Type B pancreatic cell (in vitro differentiated cells): ENCODE results near the gene WDR45. TPM values are rescaled to one million over a fixed set of nuclear protein-coding genes. Genes with fewer than 3 reads are reported as not detected.
"Not testable (repeated sequence)": the region's sequence is repeated elsewhere in the genome, so short reads cannot be mapped to it uniquely, and the experiment has no call there.

Source experiments
- DNase-seq: peaks from one replicate; pipeline ENCODE4 v3.0.0; 2021; ENCODE audit warnings: mixed read lengths; ENCODE audit not compliant: unreplicated experiment; ENCODE audit errors: extremely low spot score
- H3K27ac Mint-ChIP-seq: 2 replicates; pipeline ENCODE4 v1.8.0; 2021; ENCODE audit warnings: mild to moderate bottlenecking, mixed read lengths
- H3K27me3 Mint-ChIP-seq: 2 replicates; pipeline ENCODE4 v1.8.0; 2021; ENCODE audit warnings: mixed read lengths
- H3K36me3 Mint-ChIP-seq: 2 replicates; pipeline ENCODE4 v1.8.0; 2021; ENCODE audit warnings: mixed read lengths
- H3K4me1 Mint-ChIP-seq: one replicate; pipeline ENCODE4 v1.8.0; 2021; ENCODE audit warnings: mixed read lengths; ENCODE audit not compliant: unreplicated experiment
- H3K4me3 Mint-ChIP-seq: 2 replicates; pipeline ENCODE4 v1.8.0; 2021; ENCODE audit warnings: mild to moderate bottlenecking, mixed read lengths
- H3K9me3 Mint-ChIP-seq: 2 replicates; pipeline ENCODE4 v1.8.0; 2021; ENCODE audit warnings: mixed read lengths
- long read RNA-seq: library from polyadenylated mRNA; unstranded; transcript quantifications from one replicate; pipeline ENCODE4 v2.0.0, GENCODE V29; 2020
- total RNA-seq: library from RNA; stranded (reverse); gene quantifications from 2 replicates; pipeline ENCODE4 v1.2.1, GENCODE V29; 2021; ENCODE audit warnings: low replicate concordance
- TF ChIP-seq, protein P1 (sequence below): fragments of 200-600 bp; sonication (generic); conservative IDR thresholded peaks from 2 replicates; pipeline ENCODE4 v1.5.0; 2021; ENCODE audit warnings: antibody characterized with exemption, mild to moderate bottlenecking

Gene WDR45
- total RNA-seq = 45.5 and 53.3 TPM in 2 replicates
- long read RNA-seq, transcript WDR45-224 (10 exons, 1,301 nt) = minor isoform, 12 of 133 reads
- long read RNA-seq, transcript WDR45-207 (11 exons, 1,639 nt) = major isoform, 82 of 133 reads
- long read RNA-seq, transcript WDR45-206 (11 exons, 1,381 nt) = minor isoform, 10 of 133 reads
- long read RNA-seq, partial matches to known transcripts = 6 of 133 reads
- long read RNA-seq, other reads (novel, unspliced or antisense) = 21 of 133 reads

DNA sequence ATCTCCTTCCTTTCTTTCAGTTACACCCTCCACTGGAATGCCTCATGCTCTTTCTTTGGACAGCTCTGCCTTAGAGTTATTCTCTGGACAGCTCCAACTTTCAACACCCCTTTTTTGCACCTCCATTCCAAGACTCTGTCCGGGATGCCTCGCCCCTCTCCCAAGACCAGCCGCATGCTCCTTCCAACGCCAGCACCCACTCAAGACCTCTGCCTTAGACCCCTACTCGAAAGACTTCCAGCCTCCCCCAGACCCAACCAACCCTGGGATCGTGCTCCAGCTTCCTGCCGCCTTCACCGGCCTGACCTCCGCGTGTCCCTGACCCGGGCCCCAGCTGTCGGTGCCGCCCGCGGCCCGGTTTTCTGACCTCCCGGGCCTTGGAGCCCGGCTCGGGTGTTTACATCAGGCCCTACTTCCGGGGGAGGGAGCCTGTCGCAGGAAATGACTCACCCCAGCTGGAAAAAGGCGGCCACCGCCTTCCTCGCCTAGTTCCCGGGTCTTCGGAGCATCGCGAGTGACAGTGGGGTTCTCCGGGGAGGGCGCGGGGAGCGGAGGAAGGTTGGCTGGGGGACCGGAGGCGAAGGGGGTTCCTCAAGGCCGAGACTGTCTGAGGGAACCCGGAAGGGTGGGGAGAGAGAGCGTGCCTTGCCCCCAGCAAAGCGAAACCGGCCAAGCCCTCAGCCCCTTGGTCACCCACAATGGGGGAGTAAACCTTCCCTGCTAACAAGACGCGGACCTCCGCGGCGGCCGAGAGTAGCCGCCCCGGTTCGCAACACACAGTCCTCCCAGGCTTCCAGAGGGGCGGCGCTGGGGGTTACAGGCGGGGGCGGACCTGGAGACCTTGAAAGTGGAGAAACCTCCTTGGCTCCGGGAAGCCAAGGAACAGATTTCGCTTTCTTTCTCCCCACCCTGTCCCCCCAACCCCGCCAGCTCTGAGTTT lies at the start of gene WDR45:
WDR45 (minus strand) TSS at position 399 of the 940 bp plus-strand sequence. CDS start 1,792 bp downstream, outside the sequence.
- Mint-ChIP-seq H3K27ac (peak within 1 kb of the TSS; percentile 98), H3K9me3 (no peaks in the 10 kb centered on the region), H3K4me3 (peak within 1 kb of the TSS; percentile 98), H3K36me3 (no peaks in the 10 kb centered on the region), H3K4me1 (peaks cover 10% of the 10 kb centered on the region), H3K27me3 (no peaks in the 10 kb centered on the region)
- no peak for DNase-seq
- TF ChIP-seq, protein P1, sequence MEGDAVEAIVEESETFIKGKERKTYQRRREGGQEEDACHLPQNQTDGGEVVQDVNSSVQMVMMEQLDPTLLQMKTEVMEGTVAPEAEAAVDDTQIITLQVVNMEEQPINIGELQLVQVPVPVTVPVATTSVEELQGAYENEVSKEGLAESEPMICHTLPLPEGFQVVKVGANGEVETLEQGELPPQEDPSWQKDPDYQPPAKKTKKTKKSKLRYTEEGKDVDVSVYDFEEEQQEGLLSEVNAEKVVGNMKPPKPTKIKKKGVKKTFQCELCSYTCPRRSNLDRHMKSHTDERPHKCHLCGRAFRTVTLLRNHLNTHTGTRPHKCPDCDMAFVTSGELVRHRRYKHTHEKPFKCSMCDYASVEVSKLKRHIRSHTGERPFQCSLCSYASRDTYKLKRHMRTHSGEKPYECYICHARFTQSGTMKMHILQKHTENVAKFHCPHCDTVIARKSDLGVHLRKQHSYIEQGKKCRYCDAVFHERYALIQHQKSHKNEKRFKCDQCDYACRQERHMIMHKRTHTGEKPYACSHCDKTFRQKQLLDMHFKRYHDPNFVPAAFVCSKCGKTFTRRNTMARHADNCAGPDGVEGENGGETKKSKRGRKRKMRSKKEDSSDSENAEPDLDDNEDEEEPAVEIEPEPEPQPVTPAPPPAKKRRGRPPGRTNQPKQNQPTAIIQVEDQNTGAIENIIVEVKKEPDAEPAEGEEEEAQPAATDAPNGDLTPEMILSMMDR = no peak

DNA sequence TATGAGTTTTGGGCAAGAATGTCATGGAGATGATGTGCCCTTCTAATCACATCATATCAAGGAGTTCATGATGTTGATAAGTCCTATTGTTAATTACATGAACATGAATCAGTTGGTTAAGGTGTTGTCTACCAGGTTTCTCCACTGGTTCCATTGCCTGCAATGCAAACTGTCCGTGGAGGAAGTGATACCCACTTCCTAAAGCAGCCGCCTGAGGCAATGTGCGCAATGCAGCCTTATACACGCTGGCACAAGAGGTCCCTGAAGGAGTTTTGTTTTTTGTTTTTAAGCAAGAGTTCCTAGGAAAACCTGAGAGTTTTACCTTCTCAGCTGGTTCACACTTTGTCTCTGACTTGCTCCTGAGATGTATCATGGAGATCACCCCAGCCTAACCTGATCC lies 49.7 kb upstream of the WDR45 start:
- no peaks in the 10 kb centered on the region for H3K36me3 Mint-ChIP-seq
- TF ChIP-seq, protein P1 = no peak
- H3K4me1 Mint-ChIP-seq = no peaks in the 10 kb centered on the region
- H3K27me3 Mint-ChIP-seq = no peaks in the 10 kb centered on the region
- H3K27ac Mint-ChIP-seq = no peak overlapping the region
- no peaks in the 10 kb centered on the region for H3K9me3 Mint-ChIP-seq
- no peak overlapping the region for H3K4me3 Mint-ChIP-seq
- DNase-seq = no peak

DNA sequence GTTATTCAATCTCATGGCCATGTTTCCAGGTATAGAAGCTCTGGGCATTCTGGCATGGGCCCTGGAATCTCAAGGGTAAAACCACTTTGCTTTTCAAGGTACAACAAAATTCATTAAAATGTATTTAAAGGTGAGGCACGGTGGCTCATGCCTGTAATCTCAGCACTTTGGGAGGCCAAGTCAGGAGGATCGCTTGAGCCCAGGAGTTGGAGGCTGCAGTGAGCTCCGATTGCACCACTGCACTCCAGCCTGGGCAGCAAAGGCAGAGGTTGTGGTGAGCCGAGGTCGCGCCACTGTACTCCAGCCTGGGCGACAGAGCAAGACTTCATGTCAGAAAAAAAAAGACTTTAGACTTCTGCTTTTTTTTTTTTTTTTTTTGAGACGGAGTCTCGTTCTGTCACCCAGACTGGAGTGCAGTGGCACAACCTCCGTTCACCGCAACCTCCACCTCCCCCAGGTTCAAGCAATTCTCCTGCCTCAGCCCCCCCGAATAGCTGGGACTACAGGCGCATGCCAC lies 48.1 kb upstream of the WDR45 start:
- H3K9me3 Mint-ChIP-seq, H3K27me3 Mint-ChIP-seq, H3K4me3 Mint-ChIP-seq, H3K27ac Mint-ChIP-seq, H3K4me1 Mint-ChIP-seq, H3K36me3 Mint-ChIP-seq, DNase-seq: not testable (repeated sequence)

DNA sequence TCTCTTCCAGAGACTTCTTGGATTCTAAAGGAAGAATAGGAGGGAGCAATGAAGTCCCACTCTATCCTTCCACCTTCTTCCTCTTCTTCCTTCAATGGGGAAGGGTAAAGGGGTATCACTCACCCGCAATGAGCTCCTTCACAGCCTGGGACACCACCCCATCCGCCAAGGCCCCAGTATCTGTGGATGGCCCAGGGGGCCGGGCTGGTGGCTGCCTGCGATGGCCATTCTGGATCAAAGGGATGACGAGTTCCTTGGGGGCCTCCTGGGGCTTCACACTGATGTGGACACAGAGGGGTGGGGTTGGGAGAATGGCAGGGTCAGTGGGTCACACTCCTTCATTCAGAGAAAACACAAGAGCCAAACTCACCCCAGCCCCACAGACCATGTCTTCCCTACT lies 42.8 kb upstream of the WDR45 start:
- Mint-ChIP-seq H3K27ac (no peak overlapping the region), H3K27me3 (no peaks in the 10 kb centered on the region)

DNA sequence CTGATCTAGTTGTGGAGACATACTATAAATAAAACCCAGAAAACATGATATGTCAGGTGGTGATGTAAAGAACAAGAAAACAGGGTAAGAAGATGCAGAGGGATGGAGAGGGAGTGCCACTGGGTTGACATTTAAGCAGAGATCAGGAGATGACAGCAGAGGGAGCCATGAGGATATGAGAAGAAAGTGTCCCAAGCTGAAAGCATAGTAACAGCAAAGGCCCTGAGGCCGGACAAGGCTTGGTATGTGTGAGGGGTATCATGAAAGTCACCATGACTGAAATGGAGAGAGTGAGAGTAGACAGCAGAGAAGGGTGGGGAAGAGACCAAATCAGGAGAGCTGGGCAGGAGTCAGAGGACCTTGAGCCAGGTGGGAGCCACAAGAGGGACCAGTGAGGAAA lies 40.4 kb upstream of the WDR45 start:
- no peaks in the 10 kb centered on the region for H3K9me3 Mint-ChIP-seq
- TF ChIP-seq, protein P1 = no peak
- peak overlapping the region; percentile 52 for H3K4me3 Mint-ChIP-seq
- peak overlapping the region; percentile 17 for H3K27ac Mint-ChIP-seq
- no peaks in the 10 kb centered on the region for H3K27me3 Mint-ChIP-seq
- H3K36me3 Mint-ChIP-seq = peaks cover 16% of the 10 kb centered on the region
- H3K4me1 Mint-ChIP-seq = peaks cover 9% of the 10 kb centered on the region
- DNase-seq = no peak

More for the DNA sequence above, 42.8 kb upstream of the WDR45 start:
- TF ChIP-seq, protein P1 = no peak
- no peak for DNase-seq
- H3K4me3 Mint-ChIP-seq = peak overlapping the region; percentile 97
- H3K36me3 Mint-ChIP-seq = peaks cover 12% of the 10 kb centered on the region
- no peaks in the 10 kb centered on the region for H3K9me3 Mint-ChIP-seq
- peaks cover 9% of the 10 kb centered on the region for H3K4me1 Mint-ChIP-seq

DNA sequence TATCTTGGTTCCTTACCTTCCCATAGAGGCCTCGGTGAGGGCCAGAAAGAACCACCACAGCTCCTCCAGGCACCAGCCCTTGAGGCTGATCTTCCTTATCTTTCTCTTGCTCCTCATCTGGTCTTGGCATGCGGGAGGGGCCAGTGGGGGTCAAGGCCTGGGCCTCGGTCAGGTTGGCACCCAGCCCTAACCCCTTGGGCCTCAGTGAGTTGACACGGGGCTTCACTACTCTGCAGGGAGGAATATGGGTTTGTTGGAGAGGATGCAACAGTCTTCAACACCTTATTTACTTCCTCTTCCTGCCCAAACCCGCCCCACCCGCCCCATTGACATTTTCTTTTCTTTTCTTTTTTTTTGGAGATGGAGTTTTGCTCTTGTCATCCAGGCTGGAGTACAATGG lies 37.9 kb upstream of the WDR45 start:
- DNase-seq = no peak
- H3K9me3 Mint-ChIP-seq = no peaks in the 10 kb centered on the region
- no peaks in the 10 kb centered on the region for H3K27me3 Mint-ChIP-seq
- no peaks in the 10 kb centered on the region for H3K4me1 Mint-ChIP-seq
- H3K4me3 Mint-ChIP-seq = no peak overlapping the region
- H3K27ac Mint-ChIP-seq = no peak overlapping the region
- peaks cover 8% of the 10 kb centered on the region for H3K36me3 Mint-ChIP-seq
- TF ChIP-seq, protein P1 = no peak
